GM12878 (cell line): ENCODE data around the gene CERT1. TPM values are rescaled to one million over a fixed set of nuclear protein-coding genes. Genes with fewer than 3 reads are reported as not detected.
A peak's percentile ranks its signal among the peaks of the same experiment; 100 is the strongest.

ENCODE experiments used
- ATAC-seq: fragments of 200-7000 bp; cut with Tn5 transposase; 3 replicates; pipeline ENCODE4 v1.9.1; 2020; ENCODE audit warnings: mild to moderate bottlenecking, moderate library complexity
- BruUV-seq: library from RNA; stranded (reverse); fragments of 400-500 nt; replicated peaks from 2 replicates; lab custom pipeline; 2021; lab: Mats Ljungman, UMichigan
- CTCF ChIA-PET: fragments of 300-600 bp; sonication (Branson Sonifier 250); formaldehyde crosslinking; extraction: SDS; loops from one replicate; lab custom pipeline; 2021; ENCODE audit warnings: inconsistent platforms; lab: Yijun Ruan, JAX
- POLR2A ChIA-PET: fragments of 350-600 bp; formaldehyde crosslinking; extraction: SDS; loops from one replicate; lab custom pipeline; 2021; ENCODE audit warnings: inconsistent platforms; lab: Charles Lee
- RAD21 ChIA-PET: fragments of 300-600 bp; sonication (Branson Sonifier 250); formaldehyde crosslinking; loops from one replicate; lab custom pipeline; 2023; ENCODE audit warnings: antibody characterized with exemption; ENCODE audit not compliant: unreplicated experiment; lab: Charles Lee
- SMC1A ChIA-PET: fragments of 300-600 bp; sonication (Branson Sonifier 250); formaldehyde crosslinking; loops from one replicate; lab custom pipeline; 2023; ENCODE audit not compliant: unreplicated experiment, uncharacterized antibody; lab: Charles Lee
- DNase-seq: peaks from one replicate; pipeline ENCODE4 v3.0.0-alpha.2; 2011; ENCODE audit warnings: low read depth, low spot score
- FAIRE-seq: peaks from 3 replicates; lab custom pipeline; 2011; peaks lifted over from hg19 to GRCh38; lab: Jason Lieb, UNC
- H2AFZ ChIP-seq: 2 replicates; pipeline ENCODE4 v1.6.0; 2011; ENCODE audit warnings: low read depth, low read length, control low read depth; ENCODE audit not compliant: control insufficient read depth
- H3K27ac ChIP-seq: 2 replicates; pipeline ENCODE4 v1.5.1; 2011; ENCODE audit warnings: control low read depth; ENCODE audit not compliant: control insufficient read depth, insufficient read depth
- H3K27me3 ChIP-seq, 2 experiments: replicated peaks in 1 of 2; 2 replicates each; pipeline versions ENCODE4 v1.6.0 to v1.6.1; 2011; ENCODE audit warnings: low read length in 1 of 2; ENCODE audit not compliant: control insufficient read depth in 2 of 2, insufficient read depth in 2 of 2
- H3K36me3 ChIP-seq, 2 experiments: 2 replicates each; pipeline ENCODE4 v1.5.1; 2011; ENCODE audit warnings: low read length in 1 of 2; ENCODE audit not compliant: control insufficient read depth in 2 of 2, insufficient read depth in 2 of 2
- H3K4me1 ChIP-seq: 2 replicates; pipeline ENCODE4 v1.6.1; 2011; ENCODE audit warnings: mild to moderate bottlenecking, low read length, moderate library complexity, mixed read lengths; ENCODE audit not compliant: control insufficient read depth, insufficient read depth
- H3K4me2 ChIP-seq: 2 replicates; pipeline ENCODE4 v1.6.0; 2011; ENCODE audit warnings: control low read depth; ENCODE audit not compliant: control insufficient read depth, insufficient read depth
- H3K4me3 ChIP-seq: fragments of 200-600 bp; sonication (generic); 2 replicates; pipeline ENCODE4 v1.5.1; 2016
- H3K79me2 ChIP-seq: 2 replicates; pipeline ENCODE4 v1.6.0; 2011; ENCODE audit warnings: low read length; ENCODE audit not compliant: control insufficient read depth, insufficient read depth
- H3K9ac ChIP-seq: 2 replicates; pipeline ENCODE4 v1.8.0; 2011; ENCODE audit warnings: low read length, control low read depth, mixed read lengths; ENCODE audit not compliant: control insufficient read depth, insufficient read depth
- H3K9me3 ChIP-seq: replicated peaks from 3 replicates; pipeline ENCODE4 v1.5.1; 2011; ENCODE audit warnings: mild to moderate bottlenecking, low read length; ENCODE audit not compliant: control insufficient read depth, insufficient read depth
- H4K20me1 ChIP-seq: 2 replicates; pipeline ENCODE4 v1.6.0; 2011; ENCODE audit not compliant: control insufficient read depth, insufficient read depth
- BACH1 ChIP-seq: fragments of 450-650 bp; IDR thresholded peaks from 2 replicates; pipeline ENCODE4 v1.6.1; 2017; ENCODE audit warnings: mild to moderate bottlenecking, borderline replicate concordance
- BMI1 ChIP-seq: fragments of 450-650 bp; IDR thresholded peaks from 2 replicates; pipeline ENCODE4 v1.6.1; 2016; ENCODE audit warnings: mild to moderate bottlenecking, moderate library complexity, borderline replicate concordance
- CBFB ChIP-seq: IDR thresholded peaks from 2 replicates; pipeline ENCODE4 v1.6.1; 2016; ENCODE audit warnings: antibody characterized with exemption, low read depth
- CHD4 ChIP-seq: fragments of 200-600 bp; sonication (generic); IDR thresholded peaks from 2 replicates; pipeline ENCODE4 v1.6.1; 2016; ENCODE audit warnings: mild to moderate bottlenecking
- CREB1 ChIP-seq: IDR thresholded peaks from 2 replicates; pipeline ENCODE4 v1.6.1; 2012; ENCODE audit warnings: low read depth, mild to moderate bottlenecking, inconsistent platforms
- CREM ChIP-seq: IDR thresholded peaks from 2 replicates; pipeline ENCODE4 v1.6.1; 2014; ENCODE audit warnings: antibody characterized with exemption, low read depth
- IKZF2 ChIP-seq, 2 experiments: fragments of 450-650 bp; IDR thresholded peaks; 2 replicates each; pipeline ENCODE4 v1.6.1; 2017; ENCODE audit warnings: mild to moderate bottlenecking in 2 of 2, moderate library complexity in 2 of 2
- MYC ChIP-seq: IDR thresholded peaks from 2 replicates; pipeline ENCODE4 v1.6.1; 2011; ENCODE audit warnings: mild to moderate bottlenecking, low read length, moderate library complexity, inconsistent platforms; ENCODE audit not compliant: insufficient read depth, insufficient replicate concordance, insufficient read length, severe bottlenecking
- RCOR1 ChIP-seq: conservative IDR thresholded peaks from 2 replicates; pipeline ENCODE4 v1.6.1; 2012; ENCODE audit warnings: low read depth, low read length, improper control_type of control experiment
- SIN3A ChIP-seq: IDR thresholded peaks from 2 replicates; pipeline ENCODE4 v1.6.1; 2012; ENCODE audit warnings: low read depth, low read length, improper control_type of control experiment
- SRF ChIP-seq, 2 experiments: IDR thresholded peaks; 2 replicates each; pipeline ENCODE4 v1.6.1; 2011; ENCODE audit warnings: low read depth in 2 of 2, low read length in 2 of 2, mild to moderate bottlenecking in 1 of 2, moderate library complexity in 1 of 2
- TARDBP ChIP-seq: IDR thresholded peaks from 2 replicates; pipeline ENCODE4 v1.6.1; 2016; ENCODE audit warnings: borderline replicate concordance
- TCF7 ChIP-seq: IDR thresholded peaks from 2 replicates; pipeline ENCODE4 v1.6.1; 2014; ENCODE audit warnings: antibody characterized with exemption, borderline replicate concordance
- WGBS: methylation state at CpG from one replicate; pipeline ENCODE4 v1.1.6; 2016; ENCODE audit warnings: low lambda C conversion rate; ENCODE audit not compliant: insufficient replicate concordance, insufficient coverage; ENCODE audit errors: missing lambda C conversion rate; 5-methylcytosine and 5-hydroxymethylcytosine counted together
- in situ Hi-C: fragments of 300-500 bp; cut with MboI; formaldehyde crosslinking; loops from 9 replicates; pipeline ENCODE4 v1.14.3; 2018; ENCODE audit warnings: mixed read lengths
- intact Hi-C: fragments of 100-400 bp; cut with micrococcal nuclease; formaldehyde crosslinking; loops from one replicate; pipeline ENCODE4 v1.14.2; 2022; ENCODE audit not compliant: unreplicated experiment
- polyA plus RNA-seq, 11 experiments: library from polyadenylated mRNA; depleted of rRNA in 4 of 11; unstranded in 6 of 11; stranded (reverse) in 5 of 11; fragments of >200 nt; fragmentation: Nextera tagmentation in 4 of 11; fragmentation: Illumina TruSeq in 1 of 11; extraction: Ambion mirVana in 4 of 11; extraction: Trizol in 1 of 11; gene quantifications; 1 replicate in 1 of 11; 2 replicates in 10 of 11; pipeline versions ENCODE4 v1.2.1 to v1.2.3, GENCODE V29; 2011 to 2016; ENCODE audit warnings: inconsistent platforms in 2 of 11, missing spikeins in 2 of 11, low read depth in 1 of 11
- total RNA-seq, 4 experiments: library from RNA; depleted of rRNA in 3 of 4; stranded (reverse); fragments of >200 nt in 3 of 4; fragmentation: Illumina TruSeq in 1 of 4; extraction: Trizol in 1 of 4; gene quantifications; 2 replicates each; pipeline versions ENCODE4 v1.2.1 to v1.2.3, GENCODE V29; 2013 to 2021
- TF ChIP-seq, protein P1 (sequence below): IDR thresholded peaks from 2 replicates; pipeline ENCODE4 v1.6.1; 2012; ENCODE audit warnings: low read length, inconsistent platforms
- TF ChIP-seq, protein P2 (sequence below): fragments of 450-650 bp; IDR thresholded peaks from 2 replicates; pipeline ENCODE4 v1.6.1; 2017; ENCODE audit warnings: mild to moderate bottlenecking, moderate library complexity
- TF ChIP-seq, protein P3 (sequence below): fragments of 450-650 bp; IDR thresholded peaks from 2 replicates; pipeline ENCODE4 v1.6.1; 2017; ENCODE audit warnings: borderline replicate concordance
- TF ChIP-seq, protein P4 (sequence below): fragments of 450-650 bp; IDR thresholded peaks from 2 replicates; pipeline ENCODE4 v1.6.1; 2016; ENCODE audit warnings: mild to moderate bottlenecking

CERT1 gene
- total and polyA plus RNA-seq, 10 of the 15 experiments (the other 5 are each of a cell fraction or from before 2014, with no cell fraction given): 7.7 to 36.7 (median 25.6) TPM

DNA sequence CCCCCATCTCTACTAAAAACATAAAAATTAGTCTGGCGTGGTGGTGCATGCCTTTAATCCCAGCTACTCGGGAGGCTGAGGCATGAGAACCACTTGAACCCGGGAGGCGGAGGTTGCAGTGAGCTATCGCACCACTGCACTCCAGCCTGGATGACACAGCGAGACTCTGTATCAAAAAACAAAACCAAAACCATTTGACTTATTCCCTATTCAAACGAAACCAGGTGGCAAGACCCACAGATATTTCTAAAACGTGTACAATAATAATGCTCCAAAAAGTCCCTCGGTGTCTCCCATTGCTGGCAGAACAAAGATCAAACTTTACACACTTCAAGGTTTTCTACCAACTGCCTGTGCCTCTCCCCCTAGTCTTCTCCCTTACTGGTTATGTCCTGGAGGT lies 144.6 kb downstream of the CERT1 start:
- Histone ChIP-seq H4K20me1 (no peaks in the 10 kb centered on the region), H3K79me2 (no peaks in the 10 kb centered on the region), H3K9ac (0 out of 2 replicates have a peak overlapping the region, but pooled peaks have one; percentile 1), H3K4me1 (peaks cover 14% of the 10 kb centered on the region), H3K9me3 (no peaks in the 10 kb centered on the region), H3K4me2 (peak overlapping the region; percentile 73), H3K36me3 (peaks cover 0 to 7% of the 10 kb centered on the region in 2 experiments; a peak in 3 of 4 replicates), H2AFZ (no peak overlapping the region; the same call in 1 of the 2 replicates), H3K27ac (peak overlapping the region; percentile 62), H3K4me3 (no peak overlapping the region), H3K27me3 (no peaks in the 10 kb centered on the region)
- ATAC-seq (peak; percentile 83), DNase-seq (peak; percentile 72), FAIRE-seq (no peak)
- ChIA-PET SMC1A (interaction anchor here (1.5 kb wide), 1 partner anchor 30 kb away, joined by 4 read pairs; the partner anchor contains the start of gene HMGCR), RAD21 (interaction anchor here (0.7 to 1.0 kb wide), 3 partner anchors 9 to 209 kb away, joined by 3 read pairs; no protein-coding TSS in a partner anchor), CTCF (interaction anchor here (0.7 to 6.7 kb wide), 3 partner anchors 11 to 316 kb away, joined by 3 to 31 read pairs (median 3); no protein-coding TSS in a partner anchor), POLR2A (interaction anchor here (0.5 kb wide), 1 partner anchor 27 kb away, joined by 6 read pairs; no protein-coding TSS in a partner anchor)
- intact Hi-C loops (loop anchor here (10.0 kb wide), 1 partner anchor 1298 kb away; no protein-coding TSS in a partner anchor), in situ Hi-C loops (no loop called here)
- 8% methylated on average over 9 of the region's 9 CpGs for WGBS
- BruUV-seq: no TSS peak
- TF ChIP-seq CREB1 (0 out of 2 replicates have a peak, but pooled peaks have one; percentile 25), CBFB (no peak), TARDBP (no peak), CREM (no peak), SIN3A (no peak), MYC (no peak), CHD4 (no peak), BMI1 (no peak), BACH1 (no peak), SRF (IDR thresholded peaks at IDR 0.05; ENCODE audit: low read depth in 2 of 2, low read length in 2 of 2) (no peak), TCF7 (no peak), IKZF2 (IDR thresholded peaks at IDR 0.05) (no peak; a peak in 2 of 4 replicates), RCOR1 (0 out of 2 replicates have a peak, but pooled peaks have one; percentile 38)
- TF ChIP-seq, protein P1, sequence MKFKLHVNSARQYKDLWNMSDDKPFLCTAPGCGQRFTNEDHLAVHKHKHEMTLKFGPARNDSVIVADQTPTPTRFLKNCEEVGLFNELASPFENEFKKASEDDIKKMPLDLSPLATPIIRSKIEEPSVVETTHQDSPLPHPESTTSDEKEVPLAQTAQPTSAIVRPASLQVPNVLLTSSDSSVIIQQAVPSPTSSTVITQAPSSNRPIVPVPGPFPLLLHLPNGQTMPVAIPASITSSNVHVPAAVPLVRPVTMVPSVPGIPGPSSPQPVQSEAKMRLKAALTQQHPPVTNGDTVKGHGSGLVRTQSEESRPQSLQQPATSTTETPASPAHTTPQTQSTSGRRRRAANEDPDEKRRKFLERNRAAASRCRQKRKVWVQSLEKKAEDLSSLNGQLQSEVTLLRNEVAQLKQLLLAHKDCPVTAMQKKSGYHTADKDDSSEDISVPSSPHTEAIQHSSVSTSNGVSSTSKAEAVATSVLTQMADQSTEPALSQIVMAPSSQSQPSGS: no peak
- TF ChIP-seq, protein P2, sequence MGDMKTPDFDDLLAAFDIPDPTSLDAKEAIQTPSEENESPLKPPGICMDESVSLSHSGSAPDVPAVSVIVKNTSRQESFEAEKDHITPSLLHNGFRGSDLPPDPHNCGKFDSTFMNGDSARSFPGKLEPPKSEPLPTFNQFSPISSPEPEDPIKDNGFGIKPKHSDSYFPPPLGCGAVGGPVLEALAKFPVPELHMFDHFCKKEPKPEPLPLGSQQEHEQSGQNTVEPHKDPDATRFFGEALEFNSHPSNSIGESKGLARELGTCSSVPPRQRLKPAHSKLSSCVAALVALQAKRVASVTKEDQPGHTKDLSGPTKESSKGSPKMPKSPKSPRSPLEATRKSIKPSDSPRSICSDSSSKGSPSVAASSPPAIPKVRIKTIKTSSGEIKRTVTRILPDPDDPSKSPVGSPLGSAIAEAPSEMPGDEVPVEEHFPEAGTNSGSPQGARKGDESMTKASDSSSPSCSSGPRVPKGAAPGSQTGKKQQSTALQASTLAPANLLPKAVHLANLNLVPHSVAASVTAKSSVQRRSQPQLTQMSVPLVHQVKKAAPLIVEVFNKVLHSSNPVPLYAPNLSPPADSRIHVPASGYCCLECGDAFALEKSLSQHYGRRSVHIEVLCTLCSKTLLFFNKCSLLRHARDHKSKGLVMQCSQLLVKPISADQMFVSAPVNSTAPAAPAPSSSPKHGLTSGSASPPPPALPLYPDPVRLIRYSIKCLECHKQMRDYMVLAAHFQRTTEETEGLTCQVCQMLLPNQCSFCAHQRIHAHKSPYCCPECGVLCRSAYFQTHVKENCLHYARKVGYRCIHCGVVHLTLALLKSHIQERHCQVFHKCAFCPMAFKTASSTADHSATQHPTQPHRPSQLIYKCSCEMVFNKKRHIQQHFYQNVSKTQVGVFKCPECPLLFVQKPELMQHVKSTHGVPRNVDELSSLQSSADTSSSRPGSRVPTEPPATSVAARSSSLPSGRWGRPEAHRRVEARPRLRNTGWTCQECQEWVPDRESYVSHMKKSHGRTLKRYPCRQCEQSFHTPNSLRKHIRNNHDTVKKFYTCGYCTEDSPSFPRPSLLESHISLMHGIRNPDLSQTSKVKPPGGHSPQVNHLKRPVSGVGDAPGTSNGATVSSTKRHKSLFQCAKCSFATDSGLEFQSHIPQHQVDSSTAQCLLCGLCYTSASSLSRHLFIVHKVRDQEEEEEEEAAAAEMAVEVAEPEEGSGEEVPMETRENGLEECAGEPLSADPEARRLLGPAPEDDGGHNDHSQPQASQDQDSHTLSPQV: no peak
- TF ChIP-seq, protein P3, sequence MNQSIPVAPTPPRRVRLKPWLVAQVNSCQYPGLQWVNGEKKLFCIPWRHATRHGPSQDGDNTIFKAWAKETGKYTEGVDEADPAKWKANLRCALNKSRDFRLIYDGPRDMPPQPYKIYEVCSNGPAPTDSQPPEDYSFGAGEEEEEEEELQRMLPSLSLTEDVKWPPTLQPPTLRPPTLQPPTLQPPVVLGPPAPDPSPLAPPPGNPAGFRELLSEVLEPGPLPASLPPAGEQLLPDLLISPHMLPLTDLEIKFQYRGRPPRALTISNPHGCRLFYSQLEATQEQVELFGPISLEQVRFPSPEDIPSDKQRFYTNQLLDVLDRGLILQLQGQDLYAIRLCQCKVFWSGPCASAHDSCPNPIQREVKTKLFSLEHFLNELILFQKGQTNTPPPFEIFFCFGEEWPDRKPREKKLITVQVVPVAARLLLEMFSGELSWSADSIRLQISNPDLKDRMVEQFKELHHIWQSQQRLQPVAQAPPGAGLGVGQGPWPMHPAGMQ: no peak
- TF ChIP-seq, protein P4, sequence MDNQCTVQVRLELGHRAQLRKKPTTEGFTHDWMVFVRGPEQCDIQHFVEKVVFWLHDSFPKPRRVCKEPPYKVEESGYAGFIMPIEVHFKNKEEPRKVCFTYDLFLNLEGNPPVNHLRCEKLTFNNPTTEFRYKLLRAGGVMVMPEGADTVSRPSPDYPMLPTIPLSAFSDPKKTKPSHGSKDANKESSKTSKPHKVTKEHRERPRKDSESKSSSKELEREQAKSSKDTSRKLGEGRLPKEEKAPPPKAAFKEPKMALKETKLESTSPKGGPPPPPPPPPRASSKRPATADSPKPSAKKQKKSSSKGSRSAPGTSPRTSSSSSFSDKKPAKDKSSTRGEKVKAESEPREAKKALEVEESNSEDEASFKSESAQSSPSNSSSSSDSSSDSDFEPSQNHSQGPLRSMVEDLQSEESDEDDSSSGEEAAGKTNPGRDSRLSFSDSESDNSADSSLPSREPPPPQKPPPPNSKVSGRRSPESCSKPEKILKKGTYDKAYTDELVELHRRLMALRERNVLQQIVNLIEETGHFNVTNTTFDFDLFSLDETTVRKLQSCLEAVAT: peak; percentile 85
